ENCODE data around the gene FAM168B.

FAM168B gene

GRCh38 chr2:131055169-131056065, 37.8 kb downstream of the FAM168B start:
- no peak overlapping the region for H3K4me3 ChIP-seq (ENCODE audit: low read length)
- no peak for TF ChIP-seq ZNF274 (IDR thresholded peaks at IDR 0.05; ENCODE audit: low read depth, low read length)

- H3K4me3 ChIP-seq (ENCODE audit: low read length): no peak overlapping the region
- TF ChIP-seq ZNF274 (IDR thresholded peaks at IDR 0.05; ENCODE audit: low read depth, low read length): no peak
These were observed 38.8 kb downstream of the FAM168B start for GRCh38 chr2:131054488-131054887.

GRCh38 chr2:131052741-131053263, 40.5 kb downstream of the FAM168B start:
- H3K4me3 ChIP-seq (ENCODE audit: low read length): no peak overlapping the region
- TF ChIP-seq ZNF274 (IDR thresholded peaks at IDR 0.05; ENCODE audit: low read depth, low read length): no peak

GRCh38 chr2:131050896-131051295, 42.4 kb downstream of the FAM168B start:
- TF ChIP-seq ZNF274 (IDR thresholded peaks at IDR 0.05; ENCODE audit: low read depth, low read length): no peak
- no peak overlapping the region for H3K4me3 ChIP-seq (ENCODE audit: low read length)

- no peak for TF ChIP-seq ZNF274 (IDR thresholded peaks at IDR 0.05; ENCODE audit: low read depth, low read length)
These were observed 44.0 kb downstream of the FAM168B start for GRCh38 chr2:131049150-131049718.

GRCh38 chr2:131048641-131049040, 44.6 kb downstream of the FAM168B start:
- TF ChIP-seq ZNF274 (IDR thresholded peaks at IDR 0.05; ENCODE audit: low read depth, low read length): no peak
- no peak overlapping the region for H3K4me3 ChIP-seq (ENCODE audit: low read length)

More at GRCh38 chr2:131049150-131049718, 44.0 kb downstream of the FAM168B start:
- no peak overlapping the region for H3K4me3 ChIP-seq (ENCODE audit: low read length)

- TF ChIP-seq ZNF274 (IDR thresholded peaks at IDR 0.05; ENCODE audit: low read depth, low read length): no peak
- H3K4me3 ChIP-seq (ENCODE audit: low read length): no peak overlapping the region
These were observed 45.2 kb downstream of the FAM168B start for GRCh38 chr2:131047920-131048560.

- no peak for TF ChIP-seq ZNF274 (IDR thresholded peaks at IDR 0.05; ENCODE audit: low read depth, low read length)
- no peak overlapping the region for H3K4me3 ChIP-seq (ENCODE audit: low read length)
These were observed 46.2 kb downstream of the FAM168B start for GRCh38 chr2:131046918-131047652.

GRCh38 chr2:131046028-131046917, 47.0 kb downstream of the FAM168B start:
- TF ChIP-seq ZNF274 (IDR thresholded peaks at IDR 0.05; ENCODE audit: low read depth, low read length): no peak
- H3K4me3 ChIP-seq (ENCODE audit: low read length): no peak overlapping the region

GRCh38 chr2:131045286-131046027, 47.8 kb downstream of the FAM168B start:
- TF ChIP-seq ZNF274 (IDR thresholded peaks at IDR 0.05; ENCODE audit: low read depth, low read length): no peak
- H3K4me3 ChIP-seq (ENCODE audit: low read length): no peak overlapping the region

GRCh38 chr2:131044757-131045150, 48.5 kb downstream of the FAM168B start:
- no peak for TF ChIP-seq ZNF274 (IDR thresholded peaks at IDR 0.05; ENCODE audit: low read depth, low read length)
- no peak overlapping the region for H3K4me3 ChIP-seq (ENCODE audit: low read length)

GRCh38 chr2:131044075-131044756, 49.0 kb downstream of the FAM168B start:
- no peak for TF ChIP-seq ZNF274 (IDR thresholded peaks at IDR 0.05; ENCODE audit: low read depth, low read length)
- H3K4me3 ChIP-seq (ENCODE audit: low read length): no peak overlapping the region
